Mucosa of descending colon (tissue), 3 donors: ENCODE measurements around the gene GATA6. TPM values are rescaled to one million over a fixed set of nuclear protein-coding genes. Genes with fewer than 3 reads are reported as not detected.

Source experiments
- ATAC-seq: fragments of 200-7000 bp; cut with Tn5 transposase; one replicate; pipeline ENCODE4 v1.9.1; 2020; ENCODE audit warnings: mild to moderate bottlenecking, moderate library complexity
- DNase-seq, 3 donors: peaks; one replicate each; pipeline ENCODE4 v3.0.0-alpha.2; 2020
- H3K36me3 ChIP-seq: fragments of 200-600 bp; one replicate; pipeline ENCODE4 v1.8.0; 2021; ENCODE audit warnings: low read depth, mild to moderate bottlenecking
- H3K4me1 ChIP-seq: fragments of 200-600 bp; one replicate; pipeline ENCODE4 v1.8.0; 2021; ENCODE audit warnings: low read depth, mild to moderate bottlenecking
- H3K4me3 ChIP-seq: fragments of 200-600 bp; one replicate; pipeline ENCODE4 v1.8.0; 2021; ENCODE audit warnings: mild to moderate bottlenecking
- H3K9me3 ChIP-seq: fragments of 200-600 bp; one replicate; pipeline ENCODE4 v1.8.0; 2021; ENCODE audit warnings: mild to moderate bottlenecking
- intact Hi-C, 2 donors: fragments of 100-400 bp; cut with DNase I in 1 of 2; cut with micrococcal nuclease in 1 of 2; formaldehyde crosslinking; loops; one replicate each; pipeline versions ENCODE4 v1.11.0 to v1.11.1; 2022; cut with DNase I, micrococcal nuclease
- long read RNA-seq, 2 donors: library from polyadenylated mRNA; unstranded; transcript quantifications; one replicate each; pipeline ENCODE4 v2.0.0, GENCODE V29; 2019 to 2021
- total RNA-seq, 3 donors: library from RNA; stranded (reverse); fragmentation: NEBNext Ultra II Directional in 2 of 3; extraction: Animal tissue kit (Norgen Biotek cat#: 25700) in 2 of 3; gene quantifications; one replicate each; pipeline versions ENCODE4 v1.2.1 to v1.2.4, GENCODE V29; 2021 to 2023
- TF ChIP-seq, protein P1 (sequence below): fragments of 200-600 bp; IDR thresholded peaks from one replicate; pipeline ENCODE4 v1.8.0; 2022; ENCODE audit warnings: antibody characterized with exemption, mild to moderate bottlenecking
- donor health status: DM: no; HTN: no; CAD: no; lungs with moderate emphysema.
- donor health status: DM: no; HTN: no; CAD: no.
- donor health status: DM: no; HTN: yes; CAD: no.

Gene GATA6
- total RNA-seq = 10 to 100 TPM; 21.9 to 58.8 (median 43.3) TPM
- long read RNA-seq, donor 1, transcript GATA6-201 (7 exons, 3,770 nt) = major isoform, 39 of 55 reads
- long read RNA-seq, donor 1, transcript GATA6-202 (6 exons, 2,057 nt) = minor isoform, 11 of 55 reads
- long read RNA-seq, donor 1, partial matches to known transcripts = 1 of 55 reads
- long read RNA-seq, donor 1, other reads (novel, unspliced or antisense) = 4 of 55 reads
- long read RNA-seq, donor 2, partial matches to known transcripts = 13 of 14 reads
- long read RNA-seq, donor 2, other reads (novel, unspliced or antisense) = 1 of 14 reads

DNA sequence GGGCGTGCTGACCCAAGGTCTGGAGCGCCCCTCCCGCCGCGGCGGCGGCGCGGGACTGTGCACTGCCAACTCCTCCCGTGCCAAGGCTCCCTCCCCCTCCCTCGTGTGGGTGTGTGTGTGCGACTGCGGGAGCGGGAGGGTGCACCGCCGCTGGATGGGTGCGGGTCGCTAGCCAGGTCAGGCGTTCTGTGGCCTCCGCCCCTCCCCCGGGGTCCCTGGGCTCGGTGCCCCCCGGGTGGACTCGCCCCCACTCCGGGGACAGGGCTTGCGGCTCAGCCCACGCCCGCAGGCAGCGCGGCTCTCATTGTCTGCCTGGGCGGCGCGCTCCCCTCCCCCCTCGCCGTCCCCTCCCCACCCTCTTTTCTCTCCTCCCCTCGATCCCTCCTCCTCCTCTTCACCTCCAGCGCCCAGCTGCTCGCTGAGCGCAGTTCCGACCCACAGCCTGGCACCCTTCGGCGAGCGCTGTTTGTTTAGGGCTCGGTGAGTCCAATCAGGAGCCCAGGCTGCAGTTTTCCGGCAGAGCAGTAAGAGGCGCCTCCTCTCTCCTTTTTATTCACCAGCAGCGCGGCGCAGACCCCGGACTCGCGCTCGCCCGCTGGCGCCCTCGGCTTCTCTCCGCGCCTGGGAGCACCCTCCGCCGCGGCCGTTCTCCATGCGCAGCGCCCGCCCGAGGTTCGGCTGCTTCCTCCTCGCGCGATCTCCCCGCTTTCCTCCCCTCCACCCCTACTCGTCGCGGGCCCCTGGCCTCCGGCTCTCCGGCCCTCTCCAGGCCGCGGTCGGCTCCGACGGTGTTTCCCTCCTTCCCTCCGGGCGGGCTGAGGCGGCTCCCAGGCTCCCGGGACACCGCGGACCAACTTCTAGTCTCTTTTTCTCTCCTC lies at the start of gene GATA6:
Gene GATA6 (plus strand): TSS at position 579 of the 878 bp plus-strand sequence. CDS start 1,556 bp downstream, outside the sequence.
- H3K36me3 ChIP-seq = no peaks in the 10 kb centered on the region
- H3K4me1 ChIP-seq = peaks cover 13% of the 10 kb centered on the region
- TF ChIP-seq, protein P1, sequence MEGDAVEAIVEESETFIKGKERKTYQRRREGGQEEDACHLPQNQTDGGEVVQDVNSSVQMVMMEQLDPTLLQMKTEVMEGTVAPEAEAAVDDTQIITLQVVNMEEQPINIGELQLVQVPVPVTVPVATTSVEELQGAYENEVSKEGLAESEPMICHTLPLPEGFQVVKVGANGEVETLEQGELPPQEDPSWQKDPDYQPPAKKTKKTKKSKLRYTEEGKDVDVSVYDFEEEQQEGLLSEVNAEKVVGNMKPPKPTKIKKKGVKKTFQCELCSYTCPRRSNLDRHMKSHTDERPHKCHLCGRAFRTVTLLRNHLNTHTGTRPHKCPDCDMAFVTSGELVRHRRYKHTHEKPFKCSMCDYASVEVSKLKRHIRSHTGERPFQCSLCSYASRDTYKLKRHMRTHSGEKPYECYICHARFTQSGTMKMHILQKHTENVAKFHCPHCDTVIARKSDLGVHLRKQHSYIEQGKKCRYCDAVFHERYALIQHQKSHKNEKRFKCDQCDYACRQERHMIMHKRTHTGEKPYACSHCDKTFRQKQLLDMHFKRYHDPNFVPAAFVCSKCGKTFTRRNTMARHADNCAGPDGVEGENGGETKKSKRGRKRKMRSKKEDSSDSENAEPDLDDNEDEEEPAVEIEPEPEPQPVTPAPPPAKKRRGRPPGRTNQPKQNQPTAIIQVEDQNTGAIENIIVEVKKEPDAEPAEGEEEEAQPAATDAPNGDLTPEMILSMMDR = no peak
- H3K4me3 ChIP-seq = peak within 1 kb of the TSS; percentile 90
- intact Hi-C loops = loop anchor here in 1 of 2 donors (5.0 kb wide), 2 partner anchors 127 to 172 kb away; no protein-coding TSS in a partner anchor
- no peaks in the 10 kb centered on the region for H3K9me3 ChIP-seq
- ATAC-seq (peak; percentile 80), DNase-seq (peak; percentile 92 to 94 (median 93))

DNA sequence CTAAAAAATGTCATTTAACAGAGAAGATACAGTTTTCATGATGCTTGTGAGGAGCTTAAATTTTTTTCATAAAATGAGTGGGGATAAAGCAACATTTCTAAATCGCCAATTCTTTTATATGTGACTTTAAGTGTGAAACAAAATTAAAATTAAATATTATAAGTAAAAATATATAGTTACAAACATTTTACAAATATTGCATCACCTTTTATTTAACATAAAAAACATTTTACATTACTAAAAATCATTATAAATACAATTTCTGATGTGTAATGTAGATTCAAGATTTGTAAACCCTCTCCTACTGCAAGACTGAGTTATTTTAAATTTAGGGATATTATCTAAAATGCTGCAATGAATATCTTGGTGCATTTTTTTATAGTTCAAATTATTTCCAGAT lies 44.4 kb upstream of the GATA6 start:
- TF ChIP-seq, protein P1 = no peak
- peaks cover 3% of the 10 kb centered on the region for H3K9me3 ChIP-seq
- H3K4me1 ChIP-seq = no peaks in the 10 kb centered on the region
- ATAC-seq (no peak), DNase-seq (no peak)
- intact Hi-C loops = no loop called here
- no peaks in the 10 kb centered on the region for H3K36me3 ChIP-seq
- no peak overlapping the region for H3K4me3 ChIP-seq

DNA sequence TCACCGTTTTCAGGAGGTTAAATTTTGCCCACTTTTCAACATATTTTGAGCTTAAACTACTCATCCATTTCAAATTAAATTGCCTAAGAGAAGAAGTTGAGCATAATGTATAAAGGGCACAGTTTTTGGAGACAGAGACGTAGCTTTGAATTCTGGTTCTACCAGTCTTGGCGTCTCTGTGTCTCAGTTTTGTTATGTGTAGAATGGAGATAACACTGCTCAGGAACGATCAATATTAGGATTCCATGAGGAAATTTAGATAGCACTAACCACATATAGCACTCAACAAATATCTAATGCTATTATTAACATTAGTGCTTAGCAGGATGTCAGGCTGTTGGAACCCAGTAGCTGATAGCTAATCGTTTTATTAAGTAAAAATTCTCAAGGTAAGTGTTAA lies 40.4 kb upstream of the GATA6 start:
- H3K36me3 ChIP-seq = no peaks in the 10 kb centered on the region
- DNase-seq = no peak
- ATAC-seq = no peak
- H3K4me1 ChIP-seq = no peaks in the 10 kb centered on the region
- H3K9me3 ChIP-seq = no peaks in the 10 kb centered on the region
- intact Hi-C loops = no loop called here
- H3K4me3 ChIP-seq = no peak overlapping the region
- TF ChIP-seq, protein P1 = no peak

DNA sequence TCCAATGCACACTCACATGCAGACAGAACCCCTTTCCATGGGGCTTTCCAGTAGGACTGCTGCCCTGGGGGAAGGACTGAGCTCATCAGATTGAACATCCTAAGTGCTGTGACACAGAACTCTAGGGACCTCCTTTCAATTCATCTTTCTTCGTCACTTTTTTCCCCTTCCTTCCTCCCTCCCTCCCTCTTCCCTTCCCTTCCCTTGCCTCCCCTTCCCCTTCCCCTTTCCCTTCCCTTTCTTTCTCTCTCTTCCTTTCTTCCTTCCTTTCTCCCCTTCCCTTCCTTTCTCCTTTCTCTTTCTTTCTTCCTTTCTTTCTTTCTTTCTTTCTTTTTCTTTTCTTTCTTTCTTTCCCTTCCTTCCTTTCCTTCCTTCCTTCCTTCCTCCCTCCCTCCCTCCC lies 39.6 kb upstream of the GATA6 start:
- DNase-seq (no peak), ATAC-seq (no peak)
- Histone ChIP-seq H3K36me3 (no peaks in the 10 kb centered on the region), H3K4me1 (no peaks in the 10 kb centered on the region), H3K9me3 (no peaks in the 10 kb centered on the region), H3K4me3 (no peak overlapping the region)
- TF ChIP-seq, protein P1 = no peak
- intact Hi-C loops = no loop called here

DNA sequence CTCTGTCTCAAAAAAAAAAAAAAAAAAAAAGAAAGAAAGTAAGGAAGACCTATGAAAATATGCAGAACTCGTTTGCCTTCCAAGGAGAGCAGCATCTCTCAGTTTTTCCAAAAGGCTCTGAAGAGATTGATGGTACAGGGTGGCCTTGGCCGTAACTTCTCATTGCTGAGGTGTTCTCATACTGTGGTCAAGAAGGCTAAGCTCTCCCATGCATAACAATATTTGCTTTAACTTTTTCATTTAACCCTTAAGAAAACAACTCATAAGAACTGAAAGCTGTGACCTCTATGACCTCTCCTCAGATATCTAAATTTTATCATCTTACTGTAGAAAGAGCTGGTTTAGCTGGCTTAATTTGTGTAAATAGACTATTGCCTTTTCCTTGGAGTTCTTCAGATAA lies 37.1 kb upstream of the GATA6 start:
- no peak for DNase-seq
- Histone ChIP-seq H3K9me3 (no peaks in the 10 kb centered on the region), H3K36me3 (no peaks in the 10 kb centered on the region), H3K4me1 (no peaks in the 10 kb centered on the region), H3K4me3 (no peak overlapping the region)
- intact Hi-C loops = no loop called here
- TF ChIP-seq, protein P1 = no peak
- no peak for ATAC-seq
